Mesodermal cell (in vitro differentiated cells): ENCODE results near the gene ZBTB4.

Source experiments
- H3K27ac ChIP-seq: 2 replicates; pipeline ENCODE4 v1.7.0; 2013; ENCODE audit warnings: mild to moderate bottlenecking, low read depth, low read length, moderate library complexity; ENCODE audit not compliant: severe bottlenecking
- H3K36me3 ChIP-seq: 2 replicates; pipeline ENCODE4 v1.7.1; 2013; ENCODE audit warnings: mild to moderate bottlenecking, low read length, moderate library complexity; ENCODE audit not compliant: control insufficient read depth, insufficient read depth
- H3K4me1 ChIP-seq: one replicate; pipeline ENCODE4 v1.7.1; 2013; ENCODE audit warnings: mild to moderate bottlenecking, low read length; ENCODE audit not compliant: insufficient read depth, control insufficient read depth, poor library complexity, severe bottlenecking
- H3K4me3 ChIP-seq: 2 replicates; pipeline ENCODE4 v1.7.0; 2013; ENCODE audit warnings: low read length, control low read depth, mild to moderate bottlenecking; ENCODE audit not compliant: insufficient read depth, poor library complexity, severe bottlenecking; ENCODE audit errors: extremely low read depth
- H3K9me3 ChIP-seq: 2 replicates; pipeline ENCODE4 v1.7.1; 2013; ENCODE audit warnings: mild to moderate bottlenecking, low read length, moderate library complexity; ENCODE audit not compliant: control insufficient read depth
- WGBS, 2 experiments: methylation state at CpG; one replicate each; pipeline ENCODE4 v1.1.5; 2013; ENCODE audit warnings: missing lambda C conversion rate in 2 of 2; ENCODE audit not compliant: insufficient coverage in 2 of 2; 5-methylcytosine and 5-hydroxymethylcytosine counted together

ZBTB4 gene

GRCh38 chr17:7415784-7416183, 63.6 kb downstream of the ZBTB4 start:
- H3K27ac ChIP-seq, result no peak overlapping the region
- H3K9me3 ChIP-seq, result no peaks in the 10 kb centered on the region
- H3K4me1 ChIP-seq, result peaks cover 9% of the 10 kb centered on the region
- 95 to 96% methylated on average over 16 to 22 of the region's 23 CpGs for WGBS, 2 experiments
- peaks cover 26% of the 10 kb centered on the region for H3K36me3 ChIP-seq
- H3K4me3 ChIP-seq, result no peak overlapping the region

- 89 to 92% methylated on average over 14 of the region's 14 CpGs for WGBS, 2 experiments
- H3K27ac ChIP-seq, result no peak overlapping the region
- H3K4me1 ChIP-seq, result peaks cover 8% of the 10 kb centered on the region
- H3K9me3 ChIP-seq, result no peaks in the 10 kb centered on the region
- H3K4me3 ChIP-seq, result no peak overlapping the region
- H3K36me3 ChIP-seq, result peaks cover 33% of the 10 kb centered on the region
These were observed 64.6 kb downstream of the ZBTB4 start for GRCh38 chr17:7414837-7415236.

- 90 to 100% methylated on average over 1 to 4 of the region's 6 CpGs for WGBS, 2 experiments
- Histone ChIP-seq H3K4me3 (no peak overlapping the region), H3K9me3 (no peaks in the 10 kb centered on the region), H3K27ac (no peak overlapping the region), H3K36me3 (peaks cover 46% of the 10 kb centered on the region), H3K4me1 (peaks cover 4% of the 10 kb centered on the region)
These were observed 66.0 kb downstream of the ZBTB4 start for GRCh38 chr17:7413346-7413985.

GRCh38 chr17:7411427-7411750, 68.0 kb downstream of the ZBTB4 start:
- Histone ChIP-seq H3K9me3 (no peaks in the 10 kb centered on the region), H3K4me1 (peaks cover 4% of the 10 kb centered on the region), H3K36me3 (peaks cover 47% of the 10 kb centered on the region), H3K4me3 (no peak overlapping the region), H3K27ac (no peak overlapping the region)
- WGBS, 2 experiments, result 91 to 96% methylated on average over 6 to 8 of the region's 8 CpGs

GRCh38 chr17:7410634-7411426, 68.6 kb downstream of the ZBTB4 start:
- no peak overlapping the region for H3K4me3 ChIP-seq
- H3K36me3 ChIP-seq, result peaks cover 46% of the 10 kb centered on the region
- no peaks in the 10 kb centered on the region for H3K9me3 ChIP-seq
- no peak overlapping the region for H3K27ac ChIP-seq
- 92 to 96% methylated on average over 14 to 25 of the region's 25 CpGs for WGBS, 2 experiments
- H3K4me1 ChIP-seq, result peaks cover 4% of the 10 kb centered on the region

- Histone ChIP-seq H3K9me3 (no peaks in the 10 kb centered on the region), H3K36me3 (peaks cover 35% of the 10 kb centered on the region), H3K4me1 (peaks cover 4% of the 10 kb centered on the region), H3K27ac (no peak overlapping the region), H3K4me3 (no peak overlapping the region)
- WGBS, 2 experiments, result 97 to 98% methylated on average over 5 to 6 of the region's 6 CpGs
These were observed 69.7 kb downstream of the ZBTB4 start for GRCh38 chr17:7409716-7410115.
